CD4-positive, alpha-beta T cell treated with Interleukin-4 for 4 hours (primary cell): ENCODE results near the gene HS6ST1.

Experiments
- DNase-seq: peaks from one replicate; pipeline ENCODE4 v3.0.0-alpha.2; 2020

HS6ST1 gene

DNA sequence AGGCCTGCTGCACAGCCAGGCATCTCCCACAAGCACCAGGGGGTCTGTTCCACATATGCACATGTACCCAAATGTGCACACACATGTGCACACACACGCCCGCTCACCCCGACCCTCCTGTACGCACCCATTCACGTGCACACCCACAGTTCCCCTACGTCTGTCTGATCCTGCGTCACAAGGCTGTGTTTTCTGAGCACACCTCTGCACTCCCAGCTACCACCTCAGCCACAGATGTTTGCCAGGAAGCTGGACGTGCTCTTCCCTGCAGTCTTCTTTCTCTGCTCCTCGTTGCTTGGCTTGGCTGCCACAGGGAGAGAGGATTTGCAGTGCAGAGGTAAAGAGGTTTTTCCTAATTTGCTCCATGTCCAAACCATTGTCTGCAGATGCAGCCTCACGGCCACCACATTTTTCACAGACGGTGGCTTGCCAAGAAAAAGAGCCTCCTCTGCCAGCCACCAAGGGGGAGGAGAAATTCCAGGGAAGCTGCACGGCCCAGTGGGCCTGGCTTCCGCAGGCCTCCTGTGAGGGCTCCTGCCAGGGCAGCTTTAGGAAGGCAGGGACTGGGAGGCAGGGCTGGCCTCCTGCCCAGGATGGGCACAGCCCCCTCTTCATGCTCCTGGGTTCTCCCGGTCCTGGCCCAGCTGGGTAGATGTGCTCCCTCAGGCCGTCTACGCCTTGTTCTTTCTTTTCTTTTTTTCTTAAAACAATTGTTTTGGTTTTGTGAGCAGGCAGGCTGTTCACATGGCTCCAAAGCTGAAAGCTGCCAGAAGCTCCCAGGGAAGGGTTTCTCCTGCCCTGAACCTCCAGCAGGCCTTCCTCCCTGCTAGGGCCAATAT is 29.3 kb upstream of the HS6ST1 start:
- DNase-seq, result no peak

DNA sequence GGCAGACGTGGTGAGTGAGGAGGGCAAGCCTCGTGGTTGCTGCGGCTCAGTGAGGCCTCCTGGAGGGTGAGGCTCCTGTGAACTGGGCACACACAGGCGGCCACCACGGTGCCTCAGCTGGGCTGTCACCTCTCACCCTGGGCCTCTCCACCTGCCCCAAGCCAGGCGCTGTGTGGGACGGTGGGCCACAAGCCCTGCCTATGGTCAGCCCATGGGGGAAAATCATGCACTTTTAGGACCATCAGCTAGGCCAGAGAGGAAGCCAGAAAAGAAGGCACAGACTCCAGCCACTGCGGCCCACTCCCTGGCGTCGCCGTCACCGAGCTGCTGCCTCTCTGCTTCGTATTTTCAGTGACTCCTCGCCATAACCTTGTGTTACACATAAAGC is 28.5 kb upstream of the HS6ST1 start:
- DNase-seq, result no peak

GRCh38 chr2:128346291-128347170 is 27.9 kb upstream of the HS6ST1 start:
- DNase-seq, result no peak

GRCh38 chr2:128345436-128346165 is 26.9 kb upstream of the HS6ST1 start:
- DNase-seq, result no peak

GRCh38 chr2:128344101-128344500 is 25.4 kb upstream of the HS6ST1 start:
- DNase-seq, result no peak

GRCh38 chr2:128343459-128343858 is 24.8 kb upstream of the HS6ST1 start:
- DNase-seq, result no peak

GRCh38 chr2:128342550-128342949 is 23.9 kb upstream of the HS6ST1 start:
- DNase-seq, result no peak

DNA sequence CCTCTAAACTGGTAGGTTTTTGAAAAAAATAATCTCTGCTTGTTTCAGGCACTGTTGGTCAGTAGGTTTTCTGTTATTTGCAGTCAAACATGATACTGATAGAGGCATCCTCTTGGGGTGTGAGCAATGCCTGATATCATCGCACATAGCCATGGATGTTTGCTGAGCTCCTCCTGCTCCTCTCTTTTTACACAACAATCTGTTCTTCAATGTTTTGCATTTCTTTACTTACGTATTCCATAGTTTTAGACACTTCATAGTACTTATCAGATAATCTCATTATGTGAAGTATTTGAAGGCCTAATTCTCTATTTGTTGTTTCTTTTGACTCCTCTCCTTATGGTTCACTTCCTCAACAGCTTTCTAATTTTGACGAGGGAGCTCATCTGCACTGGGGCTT is 23.0 kb upstream of the HS6ST1 start:
- no peak for DNase-seq

DNA sequence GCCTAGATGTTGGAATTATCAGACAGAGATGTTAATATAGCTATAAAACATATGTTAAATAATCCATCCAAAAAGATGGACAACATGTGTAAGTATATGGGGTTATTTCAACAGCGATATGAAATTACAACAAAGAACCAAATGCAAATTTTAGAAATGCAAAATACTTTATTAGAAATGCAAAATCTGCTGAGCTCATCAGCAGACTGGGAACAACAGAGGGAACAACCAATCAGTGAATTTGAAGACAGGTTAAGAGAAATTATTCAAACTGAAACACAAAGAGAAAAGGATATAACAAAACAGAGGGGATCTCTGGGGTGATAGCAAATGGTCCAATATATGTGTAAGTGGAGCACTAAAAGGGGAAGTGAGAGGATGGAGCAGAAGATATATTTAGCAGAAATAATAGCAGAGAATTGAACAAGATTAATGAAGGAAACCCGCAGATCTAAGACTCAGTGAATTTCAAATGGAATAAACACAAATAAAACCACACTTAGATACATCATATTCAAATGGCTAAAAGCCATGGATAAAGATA is 13.5 kb upstream of the HS6ST1 start:
- DNase-seq, result no peak

GRCh38 chr2:128330583-128330982 is 11.9 kb upstream of the HS6ST1 start:
- no peak for DNase-seq

DNA sequence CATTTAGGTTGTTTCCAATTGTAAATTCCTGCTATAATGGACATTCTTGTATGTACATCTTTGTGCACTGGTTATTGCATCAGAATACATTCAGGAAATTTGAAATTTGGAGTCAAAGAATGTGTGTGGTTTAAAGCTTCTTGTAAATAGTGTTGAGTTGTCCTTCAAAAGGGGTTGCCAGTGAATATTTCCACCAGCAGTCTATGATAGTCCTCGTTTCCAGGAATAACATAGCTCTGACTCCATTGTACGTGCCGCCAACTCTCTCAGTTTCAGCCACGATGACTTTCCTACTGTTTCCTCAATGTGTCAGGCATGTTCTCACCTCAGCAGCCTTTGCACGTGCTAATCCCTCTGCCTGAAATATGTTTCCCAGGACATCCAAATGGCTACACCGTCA is 10.9 kb upstream of the HS6ST1 start:
- no peak for DNase-seq

DNA sequence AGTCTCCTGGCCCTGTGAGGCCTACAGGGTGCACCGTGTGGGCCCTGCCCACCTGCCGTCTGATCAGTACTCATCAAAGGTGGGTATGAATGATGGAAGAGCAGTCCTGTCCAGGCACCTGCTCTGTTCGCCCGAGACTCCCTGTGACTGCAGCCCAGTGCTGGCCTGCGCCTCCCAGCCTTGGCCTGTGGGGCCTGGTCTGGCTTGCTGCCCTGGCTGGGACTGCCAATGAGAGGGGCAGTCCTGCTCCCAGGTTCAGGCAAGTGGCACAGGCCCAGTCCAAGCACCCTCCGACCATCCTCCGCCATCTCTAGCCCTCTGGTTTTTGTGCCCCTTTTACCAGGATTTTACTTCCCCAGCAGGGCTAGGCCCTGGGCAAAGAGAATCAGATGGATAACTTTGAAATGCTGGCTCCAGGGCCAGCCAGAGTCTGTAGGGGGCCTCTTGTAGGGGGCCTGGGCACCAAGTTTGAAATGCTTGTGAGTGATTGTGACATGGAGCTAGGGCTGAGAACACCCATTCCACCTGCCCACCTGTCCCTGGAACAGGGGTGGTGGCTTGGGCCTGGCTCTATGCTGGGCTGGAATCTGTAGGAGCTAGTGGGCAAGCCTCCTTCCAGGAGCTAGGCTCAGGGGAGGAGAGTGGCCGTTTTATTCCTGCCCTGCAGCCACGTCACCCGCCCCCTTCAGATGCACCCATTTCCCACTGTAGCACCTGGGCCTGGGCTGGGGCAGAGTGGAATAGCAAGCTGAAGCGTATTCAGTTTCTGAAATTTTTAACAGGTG is 8.7 kb upstream of the HS6ST1 start:
- no peak for DNase-seq

DNA sequence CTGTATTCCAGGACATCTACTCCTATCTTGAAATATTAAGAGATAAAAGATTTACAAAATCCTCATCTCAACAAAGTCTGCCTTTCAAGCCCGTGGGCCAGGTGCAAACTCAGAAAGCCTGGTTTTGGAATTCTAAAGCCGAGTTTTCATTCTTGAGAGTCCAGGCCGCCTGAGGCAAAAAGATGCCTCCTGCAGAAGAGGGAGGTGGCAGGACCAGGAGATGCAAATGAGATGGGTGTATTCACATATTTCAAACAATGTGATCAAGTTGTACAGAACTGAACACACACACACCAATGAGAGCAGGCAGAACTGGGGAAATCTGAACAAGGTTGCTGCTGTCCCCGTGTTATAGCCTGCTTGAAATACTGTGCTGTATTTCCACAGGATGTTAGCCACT is 7.7 kb upstream of the HS6ST1 start:
- no peak for DNase-seq

GRCh38 chr2:128325611-128326181 is 7.0 kb upstream of the HS6ST1 start:
- DNase-seq, result no peak

DNA sequence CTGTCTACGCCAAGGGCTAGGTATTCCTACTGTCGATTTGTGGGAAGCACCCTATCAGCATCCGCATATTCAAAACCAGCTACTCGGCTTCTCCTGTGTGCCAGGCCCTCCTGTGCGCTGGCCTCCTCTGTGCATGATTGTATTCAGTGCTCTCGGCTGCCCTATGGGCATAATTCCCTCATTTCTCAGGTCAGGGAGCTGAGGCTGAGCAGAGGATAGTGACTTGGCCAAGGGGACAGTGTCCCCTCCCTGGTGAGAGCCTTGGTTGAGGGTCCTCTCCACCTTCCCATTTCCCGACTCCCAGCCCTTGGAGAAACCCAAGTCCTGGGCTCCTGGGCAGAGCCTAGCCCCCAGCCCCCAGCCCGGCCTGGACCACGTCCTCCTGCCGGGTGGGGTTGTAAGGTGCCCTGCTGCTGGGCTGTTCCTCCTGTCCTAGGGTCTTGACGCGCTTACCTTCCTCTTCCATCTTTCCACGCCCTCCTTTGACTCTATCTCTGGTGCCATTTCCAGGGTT is 6.3 kb upstream of the HS6ST1 start:
- DNase-seq, result no peak

GRCh38 chr2:128324008-128324896 is 5.6 kb upstream of the HS6ST1 start:
- DNase-seq, result no peak

GRCh38 chr2:128323555-128323931 is 4.9 kb upstream of the HS6ST1 start:
- DNase-seq, result no peak

GRCh38 chr2:128322715-128323554 is 4.3 kb upstream of the HS6ST1 start:
- no peak for DNase-seq
